Neural crest cell (in vitro differentiated cells): ENCODE measurements around the gene CALN1. TPM values are rescaled to one million over a fixed set of nuclear protein-coding genes. Genes with fewer than 3 reads are reported as not detected.

Experiments used
- DNase-seq: peaks from one replicate; pipeline ENCODE4 v3.0.0; 2021; ENCODE audit warnings: low read depth, mixed read lengths, low spot score
- H3K27ac Mint-ChIP-seq: one replicate; pipeline ENCODE4 v1.8.0; 2021; ENCODE audit warnings: mild to moderate bottlenecking, mixed read lengths; ENCODE audit not compliant: unreplicated experiment
- H3K27me3 Mint-ChIP-seq: 2 replicates; pipeline ENCODE4 v1.8.0; 2021; ENCODE audit warnings: low read depth, mild to moderate bottlenecking, mixed read lengths
- H3K36me3 Mint-ChIP-seq: 2 replicates; pipeline ENCODE4 v1.8.0; 2021; ENCODE audit warnings: low read depth, mild to moderate bottlenecking, mixed read lengths
- H3K4me1 Mint-ChIP-seq: 2 replicates; pipeline ENCODE4 v1.8.0; 2021; ENCODE audit warnings: mixed read lengths
- H3K4me3 Mint-ChIP-seq: one replicate; pipeline ENCODE4 v1.8.0; 2021; ENCODE audit warnings: mild to moderate bottlenecking, mixed read lengths
- H3K9me3 Mint-ChIP-seq: 2 replicates; pipeline ENCODE4 v1.8.0; 2021; ENCODE audit warnings: mixed read lengths
- total RNA-seq: library from RNA; stranded (reverse); gene quantifications from 2 replicates; pipeline ENCODE4 v1.2.1, GENCODE V29; 2021
- TF ChIP-seq, protein P1 (sequence below): fragments of 200-600 bp; sonication (generic); conservative IDR thresholded peaks from 2 replicates; pipeline ENCODE4 v1.5.0; 2021; ENCODE audit warnings: antibody characterized with exemption, mild to moderate bottlenecking

The CALN1 gene
- total RNA-seq, 1 donor from 2014 or later: 0.51 TPM

DNA sequence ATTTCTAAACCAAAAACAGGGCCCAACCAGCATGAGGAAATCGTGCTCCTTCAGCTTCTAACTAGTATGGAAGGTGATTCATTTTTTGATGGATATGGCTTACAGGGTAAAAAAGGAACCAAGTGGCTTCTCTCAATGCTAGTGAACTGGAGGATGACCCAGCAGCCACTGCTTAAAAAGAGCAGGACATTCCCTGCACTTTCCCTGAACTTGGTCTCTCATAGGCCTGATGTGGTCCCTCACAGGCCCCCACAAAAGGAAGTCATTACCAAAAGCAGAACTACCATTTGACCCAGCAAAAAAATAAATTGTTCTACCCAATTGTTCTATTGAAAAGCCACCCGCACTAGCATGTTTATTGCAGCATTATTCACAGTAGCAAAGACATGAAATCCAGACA lies 188.8 kb downstream of the CALN1 start:
- Mint-ChIP-seq H3K9me3 (peaks cover 2% of the 10 kb centered on the region), H3K27ac (no peak overlapping the region), H3K27me3 (no peaks in the 10 kb centered on the region), H3K36me3 (no peaks in the 10 kb centered on the region), H3K4me3 (no peak overlapping the region), H3K4me1 (no peaks in the 10 kb centered on the region)
- no peak for DNase-seq
- TF ChIP-seq, protein P1, sequence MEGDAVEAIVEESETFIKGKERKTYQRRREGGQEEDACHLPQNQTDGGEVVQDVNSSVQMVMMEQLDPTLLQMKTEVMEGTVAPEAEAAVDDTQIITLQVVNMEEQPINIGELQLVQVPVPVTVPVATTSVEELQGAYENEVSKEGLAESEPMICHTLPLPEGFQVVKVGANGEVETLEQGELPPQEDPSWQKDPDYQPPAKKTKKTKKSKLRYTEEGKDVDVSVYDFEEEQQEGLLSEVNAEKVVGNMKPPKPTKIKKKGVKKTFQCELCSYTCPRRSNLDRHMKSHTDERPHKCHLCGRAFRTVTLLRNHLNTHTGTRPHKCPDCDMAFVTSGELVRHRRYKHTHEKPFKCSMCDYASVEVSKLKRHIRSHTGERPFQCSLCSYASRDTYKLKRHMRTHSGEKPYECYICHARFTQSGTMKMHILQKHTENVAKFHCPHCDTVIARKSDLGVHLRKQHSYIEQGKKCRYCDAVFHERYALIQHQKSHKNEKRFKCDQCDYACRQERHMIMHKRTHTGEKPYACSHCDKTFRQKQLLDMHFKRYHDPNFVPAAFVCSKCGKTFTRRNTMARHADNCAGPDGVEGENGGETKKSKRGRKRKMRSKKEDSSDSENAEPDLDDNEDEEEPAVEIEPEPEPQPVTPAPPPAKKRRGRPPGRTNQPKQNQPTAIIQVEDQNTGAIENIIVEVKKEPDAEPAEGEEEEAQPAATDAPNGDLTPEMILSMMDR: no peak

DNA sequence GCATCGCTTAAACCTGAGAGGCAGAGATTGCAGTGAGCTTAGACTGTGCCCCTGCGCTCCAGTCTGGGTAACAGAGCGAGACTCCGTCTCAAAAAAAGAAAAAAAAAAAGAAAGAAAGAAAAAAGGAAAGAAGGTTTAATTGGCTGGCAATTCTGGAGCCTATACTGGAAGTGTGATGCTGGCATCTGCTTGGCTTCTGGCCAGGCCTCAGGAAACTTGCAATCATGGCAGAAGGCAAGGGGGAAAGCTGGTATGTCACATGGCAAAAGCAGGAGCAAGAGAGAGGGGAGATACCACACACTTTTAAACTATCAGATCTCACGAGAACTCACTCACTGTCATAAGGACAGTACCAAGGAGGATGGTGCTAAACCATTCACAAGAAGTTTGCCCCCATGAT lies 190.0 kb downstream of the CALN1 start:
- TF ChIP-seq, protein P1: no peak
- Mint-ChIP-seq H3K4me1 (no peaks in the 10 kb centered on the region), H3K27me3 (no peaks in the 10 kb centered on the region), H3K9me3 (peaks cover 2% of the 10 kb centered on the region), H3K27ac (no peak overlapping the region), H3K36me3 (no peaks in the 10 kb centered on the region), H3K4me3 (no peak overlapping the region)
- DNase-seq: no peak

DNA sequence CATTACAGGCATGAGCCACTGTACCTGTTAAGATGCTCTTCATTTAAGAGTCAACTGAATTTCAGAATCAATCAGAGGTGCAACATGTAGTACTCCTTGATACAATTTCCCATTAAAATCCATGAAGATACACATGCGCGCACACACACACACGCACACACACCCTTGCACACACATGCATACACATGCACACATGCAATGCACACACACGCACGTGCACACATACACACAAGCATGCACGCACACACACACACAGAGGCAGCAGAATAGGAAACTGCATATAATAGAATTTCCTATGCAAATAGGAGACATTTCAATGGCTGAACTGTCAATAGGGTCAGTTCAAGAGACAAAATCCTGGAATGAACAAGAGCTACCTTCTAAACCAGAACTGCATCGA lies 192.6 kb downstream of the CALN1 start:
- Mint-ChIP-seq H3K4me1 (no peaks in the 10 kb centered on the region), H3K27me3 (no peaks in the 10 kb centered on the region), H3K4me3 (no peak overlapping the region), H3K27ac (no peak overlapping the region), H3K36me3 (no peaks in the 10 kb centered on the region), H3K9me3 (peaks cover 2% of the 10 kb centered on the region)
- no peak for DNase-seq
- TF ChIP-seq, protein P1: no peak

- Mint-ChIP-seq H3K27me3 (peaks cover 2% of the 10 kb centered on the region), H3K9me3 (peaks cover 2% of the 10 kb centered on the region), H3K36me3 (no peaks in the 10 kb centered on the region), H3K4me3 (no peak overlapping the region), H3K27ac (no peak overlapping the region), H3K4me1 (peaks cover 6% of the 10 kb centered on the region)
- TF ChIP-seq, protein P1: no peak
- DNase-seq: no peak
Observed at GRCh38 chr7:72217151-72217550, 195.0 kb downstream of the CALN1 start.

- no peak overlapping the region for H3K4me3 Mint-ChIP-seq
Observed at GRCh38 chr7:72213769-72214168, 198.4 kb downstream of the CALN1 start.

More at GRCh38 chr7:72213769-72214168, 198.4 kb downstream of the CALN1 start:
- Mint-ChIP-seq H3K9me3 (no peaks in the 10 kb centered on the region), H3K4me1 (peaks cover 6% of the 10 kb centered on the region), H3K27me3 (peaks cover 22% of the 10 kb centered on the region), H3K27ac (no peak overlapping the region), H3K36me3 (no peaks in the 10 kb centered on the region)
- no peak for DNase-seq
- TF ChIP-seq, protein P1: no peak
